BLaER1 treated with 17β-estradiol and CSF1 and Interleukin-3, amounts not matched to agents 10 nM and 100 nM (cell line): ENCODE measurements around the gene TAGLN2.

ENCODE experiments used
- H3K27ac ChIP-seq, 11 experiments: shearing (Covaris generic); formaldehyde crosslinking; 2 replicates each; pipeline ENCODE4 v1.8.1; 2022
- H3K27me3 ChIP-seq, 11 experiments: shearing (Covaris generic); formaldehyde crosslinking; 2 replicates each; pipeline ENCODE4 v1.8.1; 2022
- H3K36me3 ChIP-seq, 11 experiments: shearing (Covaris generic); formaldehyde crosslinking; 2 replicates each; pipeline ENCODE4 v1.8.1; 2022
- H3K4me1 ChIP-seq, 10 experiments: shearing (Covaris generic); formaldehyde crosslinking; 2 replicates each; pipeline ENCODE4 v1.8.1; 2022
- H3K4me2 ChIP-seq, 11 experiments: shearing (Covaris generic); formaldehyde crosslinking; 2 replicates each; pipeline ENCODE4 v1.8.1; 2022
- H3K4me3 ChIP-seq, 10 experiments: shearing (Covaris generic); formaldehyde crosslinking; 2 replicates each; pipeline ENCODE4 v1.8.1; 2022
- H3K9ac ChIP-seq, 11 experiments: shearing (Covaris generic); formaldehyde crosslinking; 2 replicates each; pipeline ENCODE4 v1.8.1; 2022
- H3K9me3 ChIP-seq, 11 experiments: shearing (Covaris generic); formaldehyde crosslinking; replicated peaks in 1 of 11; 2 replicates each; pipeline ENCODE4 v1.8.1; 2022
- H4K20me1 ChIP-seq, 11 experiments: shearing (Covaris generic); formaldehyde crosslinking; 2 replicates each; pipeline ENCODE4 v1.8.1; 2022
- Cebpa-rat ChIP-seq, 11 experiments: shearing (Covaris generic); IDR thresholded peaks; 2 replicates each; pipeline ENCODE4 v1.8.1; 2022

TAGLN2 gene

DNA sequence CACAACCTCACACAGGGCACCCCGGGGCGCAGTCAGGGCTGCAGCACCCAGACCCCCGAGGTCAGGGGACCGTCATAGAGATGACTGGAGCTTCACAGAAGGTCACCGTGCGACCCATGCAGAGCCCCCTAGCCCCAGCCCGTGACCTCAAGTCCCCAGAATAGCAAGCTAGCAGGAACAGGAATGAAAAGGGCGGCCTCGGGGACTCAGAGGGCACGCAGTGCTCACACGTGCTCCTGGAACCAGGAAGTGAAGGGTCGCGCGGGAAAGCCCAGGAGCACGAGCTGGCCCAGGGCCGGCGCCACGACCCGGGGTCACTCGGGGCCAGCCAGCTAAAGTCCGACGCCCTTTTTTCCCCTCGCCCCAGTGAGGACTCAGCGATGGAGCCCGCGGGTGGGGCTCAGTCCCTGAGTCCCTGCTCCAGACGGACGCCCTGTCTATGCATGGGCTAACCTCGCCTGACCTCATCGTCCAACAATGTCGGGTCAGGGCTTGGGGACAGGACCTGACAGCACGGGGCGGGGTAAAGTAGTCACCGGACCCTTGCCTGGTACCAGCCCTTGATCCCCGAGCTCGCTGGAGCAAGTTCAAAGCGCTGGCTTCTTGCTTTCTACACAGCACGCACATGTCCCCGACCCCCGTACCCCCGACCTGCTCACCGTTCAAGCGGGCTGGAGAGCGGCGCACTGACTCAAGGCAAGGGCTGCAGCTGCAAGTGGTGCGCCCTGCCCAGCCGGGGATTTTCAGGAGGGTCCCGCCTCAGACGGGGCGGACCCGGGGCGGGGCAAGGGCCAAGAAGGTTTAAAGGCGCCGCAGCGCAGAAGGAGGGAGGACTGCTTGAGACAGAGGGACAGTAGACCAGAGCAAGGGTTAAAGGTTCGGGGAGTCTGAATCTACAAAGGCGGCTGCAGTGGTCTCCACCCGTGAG lies at the start of gene TAGLN2:
Gene TAGLN2 (minus strand): TSS at position 717 of the 928 bp plus-strand sequence. CDS start 4,998 bp downstream, outside the sequence.
- Histone ChIP-seq H3K4me3 (peak within 1 kb of the TSS; percentile 83 to 100 (median 94)), H3K4me1 (peaks cover 42 to 52% (median 48%) of the 10 kb centered on the region in 10 experiments), H3K4me2 (peak within 1 kb of the TSS; percentile 83 to 99 (median 97)), H3K9me3 (no peaks in the 10 kb centered on the region), H4K20me1 (peaks cover 31 to 51% (median 45%) of the 10 kb centered on the region in 11 experiments), H3K9ac (peak within 1 kb of the TSS; percentile 89 to 99 (median 97)), H3K27ac (peak within 1 kb of the TSS; percentile 90 to 99 (median 97)), H3K27me3 (no peaks in the 10 kb centered on the region), H3K36me3 (peaks cover 11 to 48% (median 29%) of the 10 kb centered on the region in 11 experiments)
- no peak for TF ChIP-seq Cebpa-rat (IDR thresholded peaks at IDR 0.05)

DNA sequence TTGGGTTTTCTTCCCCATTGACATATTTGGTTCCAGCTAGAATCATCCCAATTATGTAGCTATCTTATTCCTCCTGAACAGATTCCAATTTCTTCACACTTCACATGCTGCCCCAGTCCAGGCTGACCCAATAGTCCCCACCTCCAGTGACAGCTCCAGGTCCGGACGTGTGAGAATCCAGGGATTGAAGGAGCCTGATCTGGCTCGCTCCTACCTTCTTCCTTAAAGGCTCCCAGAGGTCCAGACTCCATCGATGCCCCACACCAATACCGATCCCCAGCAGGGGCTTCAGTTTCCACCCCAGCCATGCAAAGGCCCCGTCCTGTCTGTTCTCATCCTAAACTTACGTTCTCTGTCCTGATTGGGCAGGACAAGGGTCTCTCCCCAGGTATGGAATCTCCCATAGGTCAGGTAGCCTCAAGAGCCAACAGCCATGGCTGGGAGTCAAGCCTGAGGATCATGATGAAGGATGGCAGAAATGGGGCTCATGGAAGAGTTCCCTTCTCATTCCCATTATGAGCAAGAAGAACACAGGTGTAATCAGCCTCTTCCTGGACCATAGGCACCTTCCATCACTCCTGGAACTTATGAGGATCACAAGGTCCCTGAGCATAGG lies 49.2 kb upstream of the TAGLN2 start:
- TF ChIP-seq Cebpa-rat (IDR thresholded peaks at IDR 0.05): no peak
- H3K9me3 ChIP-seq: no peaks in the 10 kb centered on the region
- no peaks in the 10 kb centered on the region for H3K36me3 ChIP-seq
- H3K4me2 ChIP-seq: no peak overlapping the region
- no peak overlapping the region for H3K27ac ChIP-seq
- H3K27me3 ChIP-seq: no peaks in the 10 kb centered on the region
- H4K20me1 ChIP-seq: no peaks in the 10 kb centered on the region
- H3K4me3 ChIP-seq: no peak overlapping the region
- H3K4me1 ChIP-seq: no peaks in the 10 kb centered on the region
- H3K9ac ChIP-seq: no peak overlapping the region

DNA sequence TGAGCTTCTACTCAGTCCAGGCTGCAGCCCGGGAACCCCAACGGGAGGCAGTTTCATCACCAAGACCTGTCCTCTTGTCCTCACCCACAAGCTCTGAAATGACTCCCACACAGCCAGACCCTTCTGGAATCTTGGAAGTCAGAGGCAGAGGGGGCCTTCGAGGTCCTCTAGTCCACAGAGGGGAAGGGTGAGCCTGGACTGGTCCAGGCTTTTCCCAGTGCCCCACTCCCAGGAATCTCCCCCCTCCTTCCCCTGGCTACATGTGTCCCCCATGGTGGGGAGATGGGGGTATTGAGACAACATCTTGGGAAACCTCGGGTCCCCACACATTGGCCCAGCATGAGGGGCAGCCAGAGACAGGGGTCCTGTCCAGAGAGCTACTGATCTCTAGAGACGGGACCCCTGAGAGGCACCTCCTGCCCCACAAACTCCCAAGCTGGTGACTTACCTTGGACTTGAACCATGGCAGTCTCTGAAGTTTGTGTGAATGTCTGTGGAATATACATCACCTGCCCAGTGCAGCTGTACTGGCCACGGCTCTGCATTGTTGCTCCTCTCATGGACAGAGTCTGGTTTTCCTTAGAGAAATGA lies 48.1 kb upstream of the TAGLN2 start:
- no peak overlapping the region for H3K27ac ChIP-seq
- H3K4me2 ChIP-seq: no peak overlapping the region
- no peaks in the 10 kb centered on the region for H3K27me3 ChIP-seq
- no peaks in the 10 kb centered on the region for H3K36me3 ChIP-seq
- no peak for TF ChIP-seq Cebpa-rat (IDR thresholded peaks at IDR 0.05)
- no peaks in the 10 kb centered on the region for H3K4me1 ChIP-seq
- H3K4me3 ChIP-seq: no peak overlapping the region
- H3K9me3 ChIP-seq: no peaks in the 10 kb centered on the region
- H4K20me1 ChIP-seq: no peaks in the 10 kb centered on the region
- H3K9ac ChIP-seq: no peak overlapping the region

DNA sequence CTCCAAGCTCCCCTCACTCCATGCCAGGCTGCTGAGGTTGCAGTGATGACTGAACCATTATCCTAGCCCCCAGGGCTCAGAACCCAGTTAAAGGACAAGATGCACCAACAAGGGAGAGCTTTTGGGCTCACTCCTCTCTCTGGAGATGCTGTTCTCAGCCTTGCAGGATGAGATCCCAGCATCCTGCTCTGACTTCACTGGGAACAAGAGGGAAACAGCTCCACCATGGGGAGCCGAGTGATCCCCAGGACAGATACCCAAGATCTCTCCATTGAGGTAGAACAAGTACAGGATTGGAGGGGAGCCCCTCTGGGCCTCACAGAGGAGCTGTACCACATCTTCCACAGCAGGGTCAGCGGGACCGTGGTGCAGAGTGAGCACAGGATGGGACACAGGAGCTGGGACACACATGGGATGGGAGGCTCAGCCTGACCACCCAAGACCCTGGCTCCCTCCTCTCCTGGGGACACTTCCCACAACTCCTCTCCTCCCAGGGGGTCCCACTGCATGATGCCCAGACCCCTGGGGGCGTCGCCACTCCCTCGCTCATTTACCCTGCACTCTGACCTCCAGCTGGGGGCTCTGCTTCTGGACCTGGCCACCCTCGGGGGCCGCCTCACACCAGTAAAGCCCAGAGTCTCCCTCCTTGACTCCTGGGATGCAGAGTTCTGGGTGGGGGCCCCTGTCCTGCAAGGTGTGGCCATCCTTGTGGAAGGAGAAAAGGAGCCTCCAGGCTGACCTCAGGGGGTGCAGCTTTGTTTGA lies 47.3 kb upstream of the TAGLN2 start:
- Histone ChIP-seq H3K4me2 (no peak overlapping the region), H4K20me1 (no peaks in the 10 kb centered on the region), H3K9ac (no peak overlapping the region), H3K4me3 (no peak overlapping the region), H3K27ac (no peak overlapping the region), H3K36me3 (no peaks in the 10 kb centered on the region), H3K4me1 (no peaks in the 10 kb centered on the region), H3K9me3 (no peaks in the 10 kb centered on the region), H3K27me3 (no peaks in the 10 kb centered on the region)
- no peak for TF ChIP-seq Cebpa-rat (IDR thresholded peaks at IDR 0.05)

DNA sequence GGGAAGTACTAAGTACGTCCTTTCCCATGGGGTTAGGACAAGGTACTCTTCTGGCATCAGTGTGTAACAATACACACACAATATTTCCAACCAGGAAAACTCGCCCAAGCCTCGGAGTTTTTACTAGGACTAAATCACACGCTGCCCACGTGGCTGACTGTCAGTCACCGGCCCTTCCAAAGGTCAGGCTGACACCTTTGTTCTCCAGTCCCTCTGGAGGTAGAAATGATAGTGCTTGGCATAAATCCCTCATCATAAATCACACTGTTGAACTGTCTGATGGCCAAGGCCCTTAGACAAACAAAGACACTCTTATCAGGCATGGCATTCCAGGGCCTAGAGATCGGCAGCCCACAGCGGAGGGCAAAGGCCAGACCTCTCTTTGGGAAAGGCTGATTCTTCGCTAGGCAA lies 45.6 kb upstream of the TAGLN2 start:
- TF ChIP-seq Cebpa-rat (IDR thresholded peaks at IDR 0.05): no peak
- H3K4me3 ChIP-seq: no peak overlapping the region
- H3K36me3 ChIP-seq: no peaks in the 10 kb centered on the region

DNA sequence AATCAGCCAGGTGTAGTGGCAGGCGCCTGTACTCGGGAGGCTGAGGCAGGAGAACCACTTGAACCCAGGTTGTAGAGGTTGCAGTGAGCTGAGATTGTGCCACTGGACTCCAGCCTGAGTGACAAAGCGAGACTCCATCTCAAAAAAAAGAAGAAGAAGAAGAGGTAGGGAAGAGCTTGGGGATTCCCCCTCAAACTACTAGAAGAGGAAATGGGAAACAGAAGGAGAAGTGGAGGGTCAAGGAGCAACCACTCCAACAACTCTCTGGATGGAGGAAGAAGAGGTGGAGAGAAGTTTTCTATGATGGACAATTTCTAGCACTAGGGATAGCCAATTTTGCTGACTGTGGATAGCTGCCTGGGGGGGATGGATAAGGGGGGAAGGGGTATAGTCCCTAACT lies 43.6 kb upstream of the TAGLN2 start:
- TF ChIP-seq Cebpa-rat (IDR thresholded peaks at IDR 0.05): no peak
- Histone ChIP-seq H3K9ac (no peak overlapping the region), H3K4me2 (no peak overlapping the region), H3K27me3 (no peaks in the 10 kb centered on the region), H3K9me3 (no peaks in the 10 kb centered on the region), H3K36me3 (no peaks in the 10 kb centered on the region), H4K20me1 (no peaks in the 10 kb centered on the region), H3K4me1 (no peaks in the 10 kb centered on the region), H3K27ac (no peak overlapping the region), H3K4me3 (no peak overlapping the region)

More for the DNA sequence above, 45.6 kb upstream of the TAGLN2 start:
- no peaks in the 10 kb centered on the region for H4K20me1 ChIP-seq
- no peaks in the 10 kb centered on the region for H3K27me3 ChIP-seq
- no peaks in the 10 kb centered on the region for H3K4me1 ChIP-seq
- H3K9ac ChIP-seq: no peak overlapping the region
- H3K27ac ChIP-seq: no peak overlapping the region
- no peak overlapping the region for H3K4me2 ChIP-seq
- H3K9me3 ChIP-seq: no peaks in the 10 kb centered on the region

DNA sequence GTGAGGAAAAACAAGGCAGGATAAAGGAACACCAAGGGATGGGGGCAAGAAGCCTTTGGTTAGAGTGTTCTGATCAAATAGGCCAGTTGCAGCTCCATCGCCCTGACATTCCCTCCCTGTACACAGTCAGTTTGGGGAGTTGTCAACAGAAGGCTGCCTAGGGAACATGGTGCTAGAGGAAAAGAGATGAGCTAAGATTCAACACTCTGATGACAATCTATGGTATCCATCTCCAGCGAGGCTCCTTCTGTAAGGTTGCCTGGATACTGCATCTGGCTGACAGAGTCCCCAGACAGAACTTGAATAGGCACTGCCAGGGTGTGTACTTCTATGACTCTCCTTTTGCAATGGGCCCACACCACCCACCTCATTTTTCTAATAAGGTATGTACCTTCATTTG lies 40.0 kb upstream of the TAGLN2 start:
- Histone ChIP-seq H3K4me3 (no peak overlapping the region), H4K20me1 (no peaks in the 10 kb centered on the region), H3K36me3 (no peaks in the 10 kb centered on the region), H3K4me2 (no peak overlapping the region), H3K9me3 (no peaks in the 10 kb centered on the region), H3K9ac (no peak overlapping the region), H3K27me3 (no peaks in the 10 kb centered on the region), H3K27ac (no peak overlapping the region), H3K4me1 (no peaks in the 10 kb centered on the region)
- no peak for TF ChIP-seq Cebpa-rat (IDR thresholded peaks at IDR 0.05)

DNA sequence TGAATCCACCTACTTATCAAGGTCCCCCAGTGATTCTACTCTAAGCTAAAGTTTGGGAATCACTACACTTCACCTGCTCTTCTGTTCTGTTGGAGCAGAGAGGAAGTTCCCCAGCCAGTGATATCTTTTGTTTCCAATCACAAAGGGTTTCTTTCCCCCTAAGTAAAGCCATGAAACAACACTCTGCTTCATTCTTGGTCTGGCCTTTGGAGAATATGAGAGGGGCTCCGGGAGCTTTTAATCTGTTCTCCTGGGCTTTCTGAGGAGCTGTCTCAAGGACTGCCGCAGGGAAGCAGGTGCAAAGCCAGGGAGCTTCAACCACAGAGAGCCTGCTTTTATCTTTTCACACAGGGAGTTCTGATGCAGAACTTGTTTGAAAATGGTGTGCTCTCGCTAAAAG lies 38.8 kb upstream of the TAGLN2 start:
- Histone ChIP-seq H3K4me3 (no peak overlapping the region), H3K4me1 (peaks cover 0 to 4% (median 0%) of the 10 kb centered on the region in 10 experiments; a peak in 1 of 20 replicates), H3K4me2 (no peak overlapping the region), H3K36me3 (no peaks in the 10 kb centered on the region), H3K9ac (no peak overlapping the region), H3K27ac (no peak overlapping the region), H3K27me3 (no peaks in the 10 kb centered on the region), H3K9me3 (no peaks in the 10 kb centered on the region), H4K20me1 (no peaks in the 10 kb centered on the region)
- no peak for TF ChIP-seq Cebpa-rat (IDR thresholded peaks at IDR 0.05)

DNA sequence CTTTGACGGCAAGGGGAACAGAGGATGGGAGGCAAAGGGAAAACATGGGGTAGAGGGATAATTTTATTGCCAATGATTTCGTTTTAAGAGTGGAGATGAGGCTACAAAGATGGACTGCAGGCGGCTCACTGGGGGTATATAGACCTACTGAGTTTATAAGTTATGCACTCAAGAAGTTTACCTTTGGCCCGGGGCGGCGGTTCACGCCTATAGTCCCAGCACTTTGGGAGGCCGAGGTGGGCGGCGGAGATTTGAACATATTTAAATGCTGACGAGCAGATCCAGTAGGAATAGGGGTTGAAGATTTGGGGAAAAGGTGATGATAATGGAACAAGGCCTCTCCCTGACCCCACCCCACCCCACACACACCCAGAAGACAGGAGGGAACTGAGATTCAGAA lies 36.9 kb upstream of the TAGLN2 start:
- TF ChIP-seq Cebpa-rat (IDR thresholded peaks at IDR 0.05): no peak
- H3K36me3 ChIP-seq: no peaks in the 10 kb centered on the region
- peaks cover 0 to 4% (median 0%) of the 10 kb centered on the region in 10 experiments; a peak in 1 of 20 replicates for H3K4me1 ChIP-seq
- no peak overlapping the region for H3K9ac ChIP-seq
- no peaks in the 10 kb centered on the region; a peak in 1 of 22 replicates for H4K20me1 ChIP-seq
- H3K4me2 ChIP-seq: no peak overlapping the region
- H3K4me3 ChIP-seq: no peak overlapping the region
- no peak overlapping the region for H3K27ac ChIP-seq
- no peaks in the 10 kb centered on the region for H3K27me3 ChIP-seq
- H3K9me3 ChIP-seq: no peaks in the 10 kb centered on the region
